GM12891 (cell line): ENCODE measurements around the gene GDPD2.

Experiments used
- POLR2AphosphoS5 ChIP-seq: IDR thresholded peaks from 2 replicates; pipeline ENCODE4 v1.6.1; 2011; ENCODE audit warnings: low read depth, low read length, control low read depth
- TAF1 ChIP-seq: IDR thresholded peaks from 2 replicates; pipeline ENCODE4 v1.6.1; 2011; ENCODE audit warnings: low read depth, low read length, control low read depth

DNA sequence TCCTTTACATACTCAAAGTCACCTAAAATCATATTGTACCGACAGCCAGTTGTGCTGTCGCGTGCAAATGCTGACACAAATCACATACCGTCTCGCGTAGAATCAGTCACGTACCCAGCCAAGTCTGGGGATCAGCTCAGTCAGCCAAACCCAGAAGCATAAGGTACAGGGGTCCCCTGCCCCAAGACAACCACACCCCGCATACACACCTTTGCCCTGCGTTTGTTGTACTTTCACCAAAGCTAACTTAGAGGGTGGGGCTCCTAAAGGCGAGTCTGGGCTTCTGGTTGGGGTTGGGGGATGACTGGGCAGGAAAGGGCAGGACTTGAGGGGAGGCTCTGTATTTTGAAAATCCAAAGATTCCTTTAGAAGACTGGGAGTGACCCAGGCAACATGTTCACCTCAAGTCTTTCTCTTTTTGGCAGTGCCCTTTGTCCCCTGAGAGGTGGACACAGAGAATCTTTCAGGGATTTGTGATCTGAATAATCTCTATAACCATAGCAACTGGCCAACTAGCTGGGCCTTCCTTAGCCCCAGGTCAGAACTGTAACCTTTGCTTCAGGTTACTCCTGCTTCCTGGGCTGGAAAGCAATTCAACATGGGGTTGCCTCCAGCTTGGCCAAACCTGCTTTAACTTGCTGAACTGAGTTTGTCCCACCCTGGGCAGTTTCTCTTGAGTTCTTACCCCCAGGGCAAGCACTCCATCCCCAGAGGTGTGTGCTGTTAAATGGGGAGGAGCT lies 992 bp downstream of the GDPD2 start:
- TF ChIP-seq TAF1, result no peak
- TF ChIP-seq POLR2AphosphoS5, result no peak
